Breast epithelium (tissue), 4 donors: ENCODE results near the gene BTN2A1. TPM values are rescaled to one million over a fixed set of nuclear protein-coding genes. Genes with fewer than 3 reads are reported as not detected.
A peak's percentile ranks its signal among the peaks of the same experiment; 100 is the strongest.

ENCODE experiments used
- DNase-seq, 2 donors: peaks; one replicate each; pipeline ENCODE4 v3.0.0-alpha.2; 2019; ENCODE audit warnings: low spot score in 2 of 2
- H3K27ac ChIP-seq, 2 donors: fragments of 200-600 bp; sonication (generic) in 1 of 2; one replicate each; pipeline ENCODE4 v1.5.1; 2016 to 2019; ENCODE audit warnings: mild to moderate bottlenecking in 1 of 2
- H3K27me3 ChIP-seq, 2 donors: fragments of 200-600 bp; sonication (generic) in 1 of 2; one replicate each; pipeline versions ENCODE4 v1.5.1 to v1.6.0; 2017 to 2019; ENCODE audit warnings: control low read depth in 1 of 2, mild to moderate bottlenecking in 1 of 2
- H3K36me3 ChIP-seq: fragments of 200-600 bp; one replicate; pipeline ENCODE4 v1.5.1; 2019
- H3K4me1 ChIP-seq, 2 donors: fragments of 200-600 bp; sonication (generic); one replicate each; pipeline ENCODE4 v1.5.1; 2016 to 2019; ENCODE audit warnings: control low read depth in 1 of 2
- H3K4me3 ChIP-seq, 3 donors: fragments of 200-600 bp; sonication (generic); 1 replicate in 2 of 3; 2 replicates in 1 of 3; pipeline ENCODE4 v1.5.1; 2016 to 2019; ENCODE audit warnings: mild to moderate bottlenecking in 3 of 3, moderate library complexity in 2 of 3
- H3K9me3 ChIP-seq, 2 donors: fragments of 200-600 bp; sonication (generic) in 1 of 2; one replicate each; pipeline ENCODE4 v1.5.1; 2016 to 2019; ENCODE audit warnings: control low read depth in 1 of 2
- POLR2A ChIP-seq: fragments of 450-650 bp; IDR thresholded peaks from one replicate; pipeline ENCODE4 v1.6.1; 2016; ENCODE audit warnings: antibody characterized with exemption, mild to moderate bottlenecking, moderate library complexity
- POLR2AphosphoS5 ChIP-seq, 3 donors: sonication (generic); formaldehyde crosslinking; IDR thresholded peaks; one replicate each; pipeline ENCODE4 v1.6.1; 2017; ENCODE audit warnings: antibody characterized with exemption in 3 of 3
- intact Hi-C: fragments of 100-400 bp; cut with DNase I; formaldehyde crosslinking; loops from one replicate; pipeline ENCODE4 v1.15.1; 2023; ENCODE audit warnings: low total_unique reads
- total RNA-seq, 3 donors: library from RNA; depleted of rRNA; stranded (reverse); fragments of >200 nt; gene quantifications; one replicate each; pipeline ENCODE4 v1.1.0, GENCODE V29; 2016
- TF ChIP-seq, protein P1 (sequence below), 3 donors: fragments of 450-650 bp; IDR thresholded peaks; one replicate each; pipeline ENCODE4 v1.5.1; 2016 to 2017; ENCODE audit warnings: antibody characterized with exemption in 3 of 3, mild to moderate bottlenecking in 3 of 3, moderate library complexity in 3 of 3

BTN2A1 gene
- total RNA-seq, 3 donors from 2014 or later = 10.6 to 19.6 (median 14.1) TPM

DNA sequence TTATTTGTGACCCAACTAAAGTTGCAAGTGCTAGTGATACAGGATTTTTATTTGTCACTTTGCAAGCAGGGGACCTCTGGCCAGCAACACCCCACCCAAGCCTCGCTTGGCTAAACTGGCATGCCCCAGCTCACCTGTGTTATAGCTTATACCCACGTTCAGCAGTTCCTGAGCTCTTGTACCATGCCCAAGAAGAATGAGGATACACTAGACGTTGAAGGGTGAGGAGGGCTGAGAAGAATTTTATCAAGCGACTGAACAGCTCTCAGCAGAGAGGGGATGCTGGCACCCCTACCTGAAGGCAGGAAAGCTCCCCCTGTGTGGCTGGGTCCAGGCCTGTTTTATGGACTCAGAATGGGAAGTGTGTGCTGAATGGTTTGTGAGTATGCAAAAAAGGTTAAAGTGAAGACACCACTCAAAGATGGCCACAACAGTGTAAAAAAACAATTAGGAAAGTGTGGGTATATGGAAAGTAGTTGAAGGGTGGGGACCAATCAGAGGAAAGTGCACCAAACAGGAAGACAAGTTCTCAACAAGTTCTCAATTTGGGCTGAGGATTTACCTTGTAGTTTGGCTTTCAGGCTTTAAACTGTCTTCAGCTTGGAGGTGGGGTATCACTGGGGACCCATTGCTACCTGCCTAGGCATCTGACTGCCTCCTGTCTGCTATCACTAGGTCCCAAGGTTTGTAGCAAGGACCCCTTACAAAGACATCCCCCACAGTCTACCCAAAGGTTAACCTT lies 15.0 kb downstream of the BTN2A1 start:
- Histone ChIP-seq H3K4me3 (no peak overlapping the region), H3K9me3 (no peaks in the 10 kb centered on the region), H3K27ac (peak overlapping the region; percentile 92 to 94), H3K4me1 (no peaks in the 10 kb centered on the region), H3K27me3 (no peaks in the 10 kb centered on the region), H3K36me3 (no peaks in the 10 kb centered on the region)
- TF ChIP-seq POLR2AphosphoS5 (IDR thresholded peaks at IDR 0.05) (no peak), POLR2A (no peak)
- TF ChIP-seq, protein P1, sequence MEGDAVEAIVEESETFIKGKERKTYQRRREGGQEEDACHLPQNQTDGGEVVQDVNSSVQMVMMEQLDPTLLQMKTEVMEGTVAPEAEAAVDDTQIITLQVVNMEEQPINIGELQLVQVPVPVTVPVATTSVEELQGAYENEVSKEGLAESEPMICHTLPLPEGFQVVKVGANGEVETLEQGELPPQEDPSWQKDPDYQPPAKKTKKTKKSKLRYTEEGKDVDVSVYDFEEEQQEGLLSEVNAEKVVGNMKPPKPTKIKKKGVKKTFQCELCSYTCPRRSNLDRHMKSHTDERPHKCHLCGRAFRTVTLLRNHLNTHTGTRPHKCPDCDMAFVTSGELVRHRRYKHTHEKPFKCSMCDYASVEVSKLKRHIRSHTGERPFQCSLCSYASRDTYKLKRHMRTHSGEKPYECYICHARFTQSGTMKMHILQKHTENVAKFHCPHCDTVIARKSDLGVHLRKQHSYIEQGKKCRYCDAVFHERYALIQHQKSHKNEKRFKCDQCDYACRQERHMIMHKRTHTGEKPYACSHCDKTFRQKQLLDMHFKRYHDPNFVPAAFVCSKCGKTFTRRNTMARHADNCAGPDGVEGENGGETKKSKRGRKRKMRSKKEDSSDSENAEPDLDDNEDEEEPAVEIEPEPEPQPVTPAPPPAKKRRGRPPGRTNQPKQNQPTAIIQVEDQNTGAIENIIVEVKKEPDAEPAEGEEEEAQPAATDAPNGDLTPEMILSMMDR (IDR thresholded peaks at IDR 0.05) = no peak
- intact Hi-C loops = no loop called here
- no peak for DNase-seq

DNA sequence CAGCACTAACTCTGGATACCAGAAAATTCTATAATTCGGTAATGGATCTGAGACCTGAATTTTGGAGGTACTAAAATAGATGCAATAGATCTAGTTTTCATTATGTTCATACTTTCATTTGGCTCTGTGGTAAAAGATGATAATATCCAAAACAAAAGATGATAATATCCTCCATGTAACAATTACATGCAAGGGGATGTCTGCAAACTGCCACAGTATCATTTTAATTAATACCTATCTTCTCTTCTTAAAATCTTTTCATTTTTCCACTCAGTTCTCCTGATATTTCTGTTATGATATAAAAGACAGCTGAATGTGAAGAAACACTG lies 15.6 kb downstream of the BTN2A1 start:
- H3K27me3 ChIP-seq = no peaks in the 10 kb centered on the region
- DNase-seq = no peak
- H3K4me1 ChIP-seq = no peaks in the 10 kb centered on the region
- TF ChIP-seq POLR2AphosphoS5 (IDR thresholded peaks at IDR 0.05) = no peak
- TF ChIP-seq, protein P1 (IDR thresholded peaks at IDR 0.05) = no peak
- no peak for TF ChIP-seq POLR2A
- no peaks in the 10 kb centered on the region for H3K9me3 ChIP-seq
- H3K36me3 ChIP-seq = no peaks in the 10 kb centered on the region
- peak overlapping the region; percentile 92 to 94 for H3K27ac ChIP-seq
- intact Hi-C loops = no loop called here
- peak overlapping the region; percentile 40 to 69 (median 48) for H3K4me3 ChIP-seq

DNA sequence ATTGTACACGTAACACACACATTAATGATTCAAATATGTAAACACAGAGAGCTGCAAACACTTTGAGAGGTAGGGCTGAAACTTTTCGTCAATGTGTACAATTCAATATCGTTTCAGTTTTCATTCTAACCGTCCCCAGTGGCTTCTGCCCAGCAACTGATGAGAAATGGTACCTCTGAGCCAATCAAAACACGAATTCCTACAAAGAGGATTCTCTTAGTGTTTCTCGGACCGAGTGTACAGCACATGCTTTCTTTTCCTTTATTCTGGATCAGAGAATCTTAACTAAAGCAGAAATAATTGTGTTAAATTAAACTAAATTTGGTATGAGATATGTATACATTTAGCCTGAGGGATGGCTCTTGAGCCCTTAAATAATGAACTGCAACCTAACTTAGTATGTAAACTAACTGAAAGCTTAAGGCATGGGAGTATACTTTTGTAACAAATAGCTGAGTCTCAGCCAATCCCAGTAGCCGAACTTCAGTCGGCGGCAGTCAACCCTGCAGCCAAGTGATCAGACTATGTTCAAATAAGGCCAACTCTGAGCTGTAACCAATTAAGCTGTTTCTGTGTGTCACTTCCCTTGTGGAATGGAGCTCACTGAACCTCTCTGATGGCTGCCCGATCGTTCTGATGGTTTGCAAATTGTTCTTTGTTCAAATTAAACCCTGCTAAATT lies 16.1 kb downstream of the BTN2A1 start:
- Histone ChIP-seq H3K4me1 (no peaks in the 10 kb centered on the region), H3K27me3 (no peaks in the 10 kb centered on the region), H3K27ac (peak overlapping the region; percentile 92 to 94), H3K9me3 (no peaks in the 10 kb centered on the region), H3K36me3 (no peaks in the 10 kb centered on the region), H3K4me3 (peak overlapping the region; percentile 40 to 69 (median 48))
- intact Hi-C loops = no loop called here
- peak; percentile 39 for TF ChIP-seq POLR2A
- TF ChIP-seq, protein P1 (IDR thresholded peaks at IDR 0.05) = no peak
- TF ChIP-seq POLR2AphosphoS5 (IDR thresholded peaks at IDR 0.05) = peak; percentile 35 to 78 (median 47)
- DNase-seq = peak; percentile 68 to 91

DNA sequence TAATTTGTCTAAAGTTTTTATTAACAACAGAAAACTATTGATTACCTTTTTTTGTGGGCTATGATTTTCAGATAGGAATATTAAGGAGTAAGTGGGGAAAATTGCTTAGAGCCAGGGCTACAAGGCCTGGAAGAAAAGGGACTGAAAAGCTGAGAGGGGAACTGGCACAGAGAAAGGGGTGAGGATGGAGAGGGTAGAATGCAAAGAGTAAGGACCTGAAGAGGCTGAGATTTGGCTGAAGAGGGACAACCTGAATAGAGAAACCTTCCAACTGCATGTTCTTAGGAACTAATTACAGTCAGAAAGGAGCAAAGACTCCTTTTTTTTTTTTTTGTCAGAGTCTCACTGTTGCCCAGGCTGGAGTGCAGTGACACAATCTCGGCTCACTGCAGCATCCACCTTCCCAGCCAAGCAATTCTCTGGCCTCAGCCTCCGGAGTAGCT lies 16.7 kb downstream of the BTN2A1 start:
- no peak for TF ChIP-seq POLR2AphosphoS5 (IDR thresholded peaks at IDR 0.05)
- no peak for TF ChIP-seq POLR2A
- TF ChIP-seq, protein P1 (IDR thresholded peaks at IDR 0.05) = no peak
- Histone ChIP-seq H3K36me3 (no peaks in the 10 kb centered on the region), H3K27ac (peak overlapping the region; percentile 92 to 94), H3K27me3 (no peaks in the 10 kb centered on the region), H3K9me3 (no peaks in the 10 kb centered on the region), H3K4me1 (no peaks in the 10 kb centered on the region), H3K4me3 (peak overlapping the region; percentile 40 to 69 (median 48))
- intact Hi-C loops = no loop called here
- no peak for DNase-seq
